ENCODE measurements around the gene LCE7A.

Gene LCE7A

GRCh38 chr1:152886758-152887409 lies 27.1 kb downstream of the LCE7A start (continued):
- TF ChIP-seq ZBTB10 (tag by site-specific recombination; IDR thresholded peaks at IDR 0.05), result no peak
- no peak for TF ChIP-seq BCL11A (tag by site-specific recombination; IDR thresholded peaks at IDR 0.05; ENCODE audit: low read depth)

- Histone ChIP-seq H3K9me3 (ENCODE audit: control insufficient read depth, insufficient read depth, low read depth, low read length) (no peaks in the 10 kb centered on the region), H3K4me1 (ENCODE audit: control insufficient read depth, insufficient read depth, low read length) (no peaks in the 10 kb centered on the region), H3K4me3 (ENCODE audit: low read depth, low read length) (no peak overlapping the region), H3K27ac (ENCODE audit: extremely low read depth, low read depth, low read length) (no peak overlapping the region), H3K36me3 (ENCODE audit: control insufficient read depth in 2 of 2, insufficient read depth in 1 of 2, low read length in 2 of 2) (no peaks in the 10 kb centered on the region)
- POLR2A ChIA-PET, result no interaction called here
- CTCF ChIA-PET, result interaction anchor here (0.6 to 2.7 kb wide), 7 partner anchors 10 to 333 kb away, joined by 3 to 18 read pairs (median 4); partner anchors contain the start of gene SMCP
- TF ChIP-seq ZNF518A (tag by site-specific recombination; conservative IDR thresholded peaks at IDR 0.05; ENCODE audit: low read depth) (no peak), ZFP41 (tag by site-specific recombination; IDR thresholded peaks at IDR 0.05; ENCODE audit: borderline replicate concordance) (no peak), BCL11A (tag by site-specific recombination; IDR thresholded peaks at IDR 0.05; ENCODE audit: low read depth) (no peak), ZNF777 (tag by site-specific recombination; IDR thresholded peaks at IDR 0.05; ENCODE audit: borderline replicate concordance) (no peak), TCF7L2 (IDR thresholded peaks at IDR 0.05; ENCODE audit: borderline replicate concordance, low read depth, low read length) (no peak), ZNF501 (tag by site-specific recombination; IDR thresholded peaks at IDR 0.05) (no peak)
Observed at GRCh38 chr1:152888126-152888525, 28.3 kb downstream of the LCE7A start.

GRCh38 chr1:152899027-152899426 lies 39.2 kb downstream of the LCE7A start:
- ChIA-PET POLR2A (no interaction called here), CTCF (interaction anchor here (0.5 to 1.7 kb wide), 3 partner anchors 21 to 758 kb away, joined by 3 to 4 read pairs (median 4); partner anchors contain the start of gene SMCP)
- no peak overlapping the region for H3K4me3 ChIP-seq (ENCODE audit: low read depth, low read length)
- H3K36me3 ChIP-seq (ENCODE audit: control insufficient read depth in 2 of 2, insufficient read depth in 1 of 2, low read length in 2 of 2), result no peaks in the 10 kb centered on the region
- no peaks in the 10 kb centered on the region for H3K4me1 ChIP-seq (ENCODE audit: control insufficient read depth, insufficient read depth, low read length)
- H3K27ac ChIP-seq (ENCODE audit: extremely low read depth, low read depth, low read length), result no peak overlapping the region
- H3K9me3 ChIP-seq (ENCODE audit: control insufficient read depth, insufficient read depth, low read depth, low read length), result no peaks in the 10 kb centered on the region
- TF ChIP-seq OVOL3 (tag by site-specific recombination; IDR thresholded peaks at IDR 0.05) (no peak), ZBTB26 (tag by site-specific recombination; optimal IDR thresholded peaks at IDR 0.05) (no peak), ZNF391 (tag by site-specific recombination; IDR thresholded peaks at IDR 0.05; ENCODE audit: borderline replicate concordance, low read depth) (no peak), ZNF311 (tag by site-specific recombination; IDR thresholded peaks at IDR 0.05; ENCODE audit: borderline replicate concordance) (no peak), ZNF354C (tag by site-specific recombination; IDR thresholded peaks at IDR 0.05; ENCODE audit: borderline replicate concordance, low read depth) (no peak), PRDM1 (tag by site-specific recombination; IDR thresholded peaks at IDR 0.05) (no peak), ZNF23 (tag by site-specific recombination; IDR thresholded peaks at IDR 0.05; ENCODE audit: borderline replicate concordance) (no peak), ZNF513 (tag by site-specific recombination; IDR thresholded peaks at IDR 0.05) (no peak), ZNF10 (tag by site-specific recombination; IDR thresholded peaks at IDR 0.05) (no peak), SP2 (tag by site-specific recombination; IDR thresholded peaks at IDR 0.05) (no peak), ZNF580 (tag by site-specific recombination; IDR thresholded peaks at IDR 0.05) (no peak), ZBTB1 (tag by site-specific recombination; IDR thresholded peaks at IDR 0.05) (no peak), ZNF747 (tag by site-specific recombination; IDR thresholded peaks at IDR 0.05) (no peak)
